ENCODE data around the gene PAPOLG. TPM values are rescaled to one million over a fixed set of nuclear protein-coding genes. Genes with fewer than 3 reads are reported as not detected.

PAPOLG gene
- total and polyA plus RNA-seq, 2 of the 4 experiments (the other 2 are of a cell fraction), result 3.5 to 12.4 TPM

- intact Hi-C loops (cut with micrococcal nuclease) (no loop called here), dilution Hi-C loops (cut with HindIII; ENCODE audit: low sequenced_read_pairs, unreplicated experiment) (no loop called here), in situ Hi-C loops (cut with MboI; ENCODE audit: low sequenced_read_pairs) (no loop called here)
- H3K36me3 ChIP-seq (ENCODE audit: control insufficient read depth, insufficient read depth, low read length), result no peaks in the 10 kb centered on the region
- H2BK20ac ChIP-seq (ENCODE audit: low read depth, low read length), result no peak overlapping the region
- no peak overlapping the region for H3K14ac ChIP-seq (replicated peaks; ENCODE audit: low read depth, low read length)
- no peak overlapping the region for H2BK15ac ChIP-seq (ENCODE audit: low read depth, low read length)
- H3K9ac ChIP-seq (ENCODE audit: low read depth, low read length), result no peak overlapping the region
- no peak for ATAC-seq (ENCODE audit: low read depth)
- H4K8ac ChIP-seq (ENCODE audit: low read depth in 2 of 2, low read length in 2 of 2), result no peak overlapping the region
- ChIA-PET POLR2A (ENCODE audit: unreplicated experiment) (no interaction called here), CTCF (no interaction called here)
- H3K56ac ChIP-seq (ENCODE audit: extremely low read depth, insufficient read depth, low read length), result no peak overlapping the region
- H4K91ac ChIP-seq (ENCODE audit: insufficient read depth, low read depth, low read length), result no peak overlapping the region
- H2AK5ac ChIP-seq (ENCODE audit: low read depth, low read length), result no peak overlapping the region
- H3K4ac ChIP-seq (ENCODE audit: low read depth, low read length), result no peak overlapping the region
- TF ChIP-seq RCOR1 (IDR thresholded peaks at IDR 0.05; ENCODE audit: insufficient replicate concordance, low read length) (no peak), SMC3 (IDR thresholded peaks at IDR 0.05; ENCODE audit: low read depth, low read length) (no peak), POLR2A (IDR thresholded peaks at IDR 0.05; ENCODE audit: low read depth, low read length) (no peak), ELK1 (IDR thresholded peaks at IDR 0.05; ENCODE audit: borderline replicate concordance, low read depth, low read length) (no peak), CTCF (conservative IDR thresholded peaks at IDR 0.05; ENCODE audit: low read depth, low read length) (no peak), NFE2L2 (IDR thresholded peaks at IDR 0.05; ENCODE audit: low read depth, low read length) (no peak), MAZ (IDR thresholded peaks at IDR 0.05; ENCODE audit: borderline replicate concordance, low read depth, low read length) (no peak), MAFK (IDR thresholded peaks at IDR 0.05; ENCODE audit: low read depth, low read length) (no peak), USF2 (IDR thresholded peaks at IDR 0.05; ENCODE audit: low read depth, low read length) (no peak), FOS (IDR thresholded peaks at IDR 0.05; ENCODE audit: low read depth, low read length) (no peak), BHLHE40 (IDR thresholded peaks at IDR 0.05; ENCODE audit: low read depth, low read length) (no peak), RFX5 (IDR thresholded peaks at IDR 0.05; ENCODE audit: low read depth, low read length) (no peak), MXI1 (IDR thresholded peaks at IDR 0.05; ENCODE audit: borderline replicate concordance, low read depth, low read length) (no peak), CEBPB (IDR thresholded peaks at IDR 0.05; ENCODE audit: low read depth, low read length) (no peak), CHD1 (IDR thresholded peaks at IDR 0.05; ENCODE audit: low read depth, low read length) (no peak), RAD21 (IDR thresholded peaks at IDR 0.05; ENCODE audit: low read length) (no peak)
- H2BK5ac ChIP-seq (ENCODE audit: low read depth, low read length, poor library complexity, severe bottlenecking), result no peak overlapping the region
- no peak overlapping the region for H2BK120ac ChIP-seq (ENCODE audit: low read depth, low read length)
- no peak overlapping the region for H3K4me3 ChIP-seq (ENCODE audit: insufficient read depth, low read depth, low read length)
- BruUV-seq (replicated peaks), result no TSS peak
- H3K23ac ChIP-seq (ENCODE audit: low read depth, low read length), result no peak overlapping the region
- no peaks in the 10 kb centered on the region for H3K4me1 ChIP-seq (ENCODE audit: control insufficient read depth, insufficient read depth, low read length)
- 100% methylated on average over 1 of the region's 7 CpGs; no CpG with 5 or more reads in 1 of the 2 experiments for WGBS, 2 experiments (ENCODE audit: extremely low coverage in 2 of 2, insufficient read length in 1 of 2)
- H3K9me1 ChIP-seq (ENCODE audit: insufficient read depth, low read length), result no peaks in the 10 kb centered on the region
- no peaks in the 10 kb centered on the region for H3K79me1 ChIP-seq (ENCODE audit: low read depth in 1 of 2, low read length in 2 of 2)
- H4K20me1 ChIP-seq (ENCODE audit: insufficient read depth, low read length), result no peaks in the 10 kb centered on the region
- no peak overlapping the region for H3K27ac ChIP-seq (ENCODE audit: insufficient read depth, low read length)
- peaks cover 8% of the 10 kb centered on the region for H3K27me3 ChIP-seq (ENCODE audit: control insufficient read depth, insufficient read depth, low read length)
- no peak overlapping the region for H4K5ac ChIP-seq (ENCODE audit: low read depth, low read length)
- no peak overlapping the region for H2AK9ac ChIP-seq (replicated peaks; ENCODE audit: low read depth, low read length, poor library complexity)
- DNase-seq, result no peak
- no peaks in the 10 kb centered on the region for H3K9me3 ChIP-seq (ENCODE audit: control insufficient read depth, insufficient read depth, low read length)
- no peak overlapping the region for H3K18ac ChIP-seq (ENCODE audit: low read depth, low read length)
- H3K4me2 ChIP-seq (ENCODE audit: low read depth, low read length), result no peak overlapping the region
- H2AFZ ChIP-seq (replicated peaks; ENCODE audit: low read length, poor library complexity), result peak overlapping the region; percentile 58
Observed at GRCh38 chr2:60745761-60746160, 10.3 kb upstream of the PAPOLG start.
